ENCODE measurements around the gene KRT14.

DNA sequence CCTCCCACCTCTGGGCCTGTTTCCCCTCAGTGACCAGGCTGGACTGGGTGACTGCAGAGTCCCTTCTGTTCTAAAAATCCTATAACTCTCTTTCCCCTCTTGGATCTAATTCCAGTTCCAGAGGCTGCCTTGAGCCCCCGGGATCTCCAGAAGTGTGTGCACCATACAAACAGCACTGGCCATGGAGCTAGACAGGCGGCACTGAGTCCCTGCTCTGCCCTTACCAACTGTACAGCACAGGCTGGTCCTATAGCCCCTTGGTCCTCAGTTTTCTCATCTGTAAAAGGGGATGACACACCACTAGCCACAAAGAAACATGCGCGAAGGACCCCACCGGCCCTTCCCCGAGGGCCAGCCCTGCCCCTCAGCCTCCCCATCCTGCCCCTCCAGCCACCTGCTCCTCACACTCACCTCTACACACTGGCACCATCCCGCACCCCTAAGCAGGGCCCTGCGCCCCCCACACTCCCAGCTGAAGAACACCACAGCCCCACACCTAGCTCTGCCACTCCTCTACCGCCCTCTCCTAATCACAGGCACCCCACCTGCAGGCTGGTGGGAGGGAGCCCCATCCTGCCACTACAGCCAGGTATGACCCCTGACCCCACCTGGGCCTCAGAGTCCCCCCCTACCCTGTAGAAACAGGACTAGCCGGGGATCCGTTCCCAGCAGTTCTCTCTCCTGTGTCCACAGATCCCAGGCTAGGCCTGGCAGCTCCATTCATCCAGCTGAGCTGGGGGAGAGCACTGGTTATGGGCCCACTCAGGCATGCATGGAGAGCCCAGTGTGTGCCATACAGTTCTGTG lies 26.8 kb upstream of the KRT14 start:
- TF ChIP-seq, protein P1, sequence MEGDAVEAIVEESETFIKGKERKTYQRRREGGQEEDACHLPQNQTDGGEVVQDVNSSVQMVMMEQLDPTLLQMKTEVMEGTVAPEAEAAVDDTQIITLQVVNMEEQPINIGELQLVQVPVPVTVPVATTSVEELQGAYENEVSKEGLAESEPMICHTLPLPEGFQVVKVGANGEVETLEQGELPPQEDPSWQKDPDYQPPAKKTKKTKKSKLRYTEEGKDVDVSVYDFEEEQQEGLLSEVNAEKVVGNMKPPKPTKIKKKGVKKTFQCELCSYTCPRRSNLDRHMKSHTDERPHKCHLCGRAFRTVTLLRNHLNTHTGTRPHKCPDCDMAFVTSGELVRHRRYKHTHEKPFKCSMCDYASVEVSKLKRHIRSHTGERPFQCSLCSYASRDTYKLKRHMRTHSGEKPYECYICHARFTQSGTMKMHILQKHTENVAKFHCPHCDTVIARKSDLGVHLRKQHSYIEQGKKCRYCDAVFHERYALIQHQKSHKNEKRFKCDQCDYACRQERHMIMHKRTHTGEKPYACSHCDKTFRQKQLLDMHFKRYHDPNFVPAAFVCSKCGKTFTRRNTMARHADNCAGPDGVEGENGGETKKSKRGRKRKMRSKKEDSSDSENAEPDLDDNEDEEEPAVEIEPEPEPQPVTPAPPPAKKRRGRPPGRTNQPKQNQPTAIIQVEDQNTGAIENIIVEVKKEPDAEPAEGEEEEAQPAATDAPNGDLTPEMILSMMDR (conservative IDR thresholded peaks at IDR 0.05; ENCODE audit: low read depth in 2 of 2), result no peak
- no peak for TF ChIP-seq POLR2AphosphoS5 (IDR thresholded peaks at IDR 0.05; ENCODE audit: low read depth)
- TF ChIP-seq, protein P2, sequence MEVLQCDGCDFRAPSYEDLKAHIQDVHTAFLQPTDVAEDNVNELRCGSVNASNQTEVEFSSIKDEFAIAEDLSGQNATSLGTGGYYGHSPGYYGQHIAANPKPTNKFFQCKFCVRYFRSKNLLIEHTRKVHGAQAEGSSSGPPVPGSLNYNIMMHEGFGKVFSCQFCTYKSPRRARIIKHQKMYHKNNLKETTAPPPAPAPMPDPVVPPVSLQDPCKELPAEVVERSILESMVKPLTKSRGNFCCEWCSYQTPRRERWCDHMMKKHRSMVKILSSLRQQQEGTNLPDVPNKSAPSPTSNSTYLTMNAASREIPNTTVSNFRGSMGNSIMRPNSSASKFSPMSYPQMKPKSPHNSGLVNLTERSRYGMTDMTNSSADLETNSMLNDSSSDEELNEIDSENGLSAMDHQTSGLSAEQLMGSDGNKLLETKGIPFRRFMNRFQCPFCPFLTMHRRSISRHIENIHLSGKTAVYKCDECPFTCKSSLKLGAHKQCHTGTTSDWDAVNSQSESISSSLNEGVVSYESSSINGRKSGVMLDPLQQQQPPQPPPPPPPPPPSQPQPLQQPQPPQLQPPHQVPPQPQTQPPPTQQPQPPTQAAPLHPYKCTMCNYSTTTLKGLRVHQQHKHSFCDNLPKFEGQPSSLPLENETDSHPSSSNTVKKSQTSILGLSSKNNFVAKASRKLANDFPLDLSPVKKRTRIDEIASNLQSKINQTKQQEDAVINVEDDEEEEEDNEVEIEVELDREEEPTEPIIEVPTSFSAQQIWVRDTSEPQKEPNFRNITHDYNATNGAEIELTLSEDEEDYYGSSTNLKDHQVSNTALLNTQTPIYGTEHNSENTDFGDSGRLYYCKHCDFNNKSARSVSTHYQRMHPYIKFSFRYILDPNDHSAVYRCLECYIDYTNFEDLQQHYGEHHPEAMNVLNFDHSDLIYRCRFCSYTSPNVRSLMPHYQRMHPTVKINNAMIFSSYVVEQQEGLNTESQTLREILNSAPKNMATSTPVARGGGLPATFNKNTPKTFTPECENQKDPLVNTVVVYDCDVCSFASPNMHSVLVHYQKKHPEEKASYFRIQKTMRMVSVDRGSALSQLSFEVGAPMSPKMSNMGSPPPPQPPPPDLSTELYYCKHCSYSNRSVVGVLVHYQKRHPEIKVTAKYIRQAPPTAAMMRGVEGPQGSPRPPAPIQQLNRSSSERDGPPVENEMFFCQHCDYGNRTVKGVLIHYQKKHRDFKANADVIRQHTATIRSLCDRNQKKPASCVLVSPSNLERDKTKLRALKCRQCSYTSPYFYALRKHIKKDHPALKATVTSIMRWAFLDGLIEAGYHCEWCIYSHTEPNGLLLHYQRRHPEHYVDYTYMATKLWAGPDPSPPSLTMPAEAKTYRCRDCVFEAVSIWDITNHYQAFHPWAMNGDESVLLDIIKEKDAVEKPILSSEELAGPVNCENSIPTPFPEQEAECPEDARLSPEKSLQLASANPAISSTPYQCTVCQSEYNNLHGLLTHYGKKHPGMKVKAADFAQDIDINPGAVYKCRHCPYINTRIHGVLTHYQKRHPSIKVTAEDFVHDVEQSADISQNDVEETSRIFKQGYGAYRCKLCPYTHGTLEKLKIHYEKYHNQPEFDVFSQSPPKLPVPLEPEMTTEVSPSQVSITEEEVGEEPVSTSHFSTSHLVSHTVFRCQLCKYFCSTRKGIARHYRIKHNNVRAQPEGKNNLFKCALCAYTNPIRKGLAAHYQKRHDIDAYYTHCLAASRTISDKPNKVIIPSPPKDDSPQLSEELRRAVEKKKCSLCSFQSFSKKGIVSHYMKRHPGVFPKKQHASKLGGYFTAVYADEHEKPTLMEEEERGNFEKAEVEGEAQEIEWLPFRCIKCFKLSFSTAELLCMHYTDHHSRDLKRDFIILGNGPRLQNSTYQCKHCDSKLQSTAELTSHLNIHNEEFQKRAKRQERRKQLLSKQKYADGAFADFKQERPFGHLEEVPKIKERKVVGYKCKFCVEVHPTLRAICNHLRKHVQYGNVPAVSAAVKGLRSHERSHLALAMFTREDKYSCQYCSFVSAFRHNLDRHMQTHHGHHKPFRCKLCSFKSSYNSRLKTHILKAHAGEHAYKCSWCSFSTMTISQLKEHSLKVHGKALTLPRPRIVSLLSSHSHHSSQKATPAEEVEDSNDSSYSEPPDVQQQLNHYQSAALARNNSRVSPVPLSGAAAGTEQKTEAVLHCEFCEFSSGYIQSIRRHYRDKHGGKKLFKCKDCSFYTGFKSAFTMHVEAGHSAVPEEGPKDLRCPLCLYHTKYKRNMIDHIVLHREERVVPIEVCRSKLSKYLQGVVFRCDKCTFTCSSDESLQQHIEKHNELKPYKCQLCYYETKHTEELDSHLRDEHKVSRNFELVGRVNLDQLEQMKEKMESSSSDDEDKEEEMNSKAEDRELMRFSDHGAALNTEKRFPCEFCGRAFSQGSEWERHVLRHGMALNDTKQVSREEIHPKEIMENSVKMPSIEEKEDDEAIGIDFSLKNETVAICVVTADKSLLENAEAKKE (CRISPR knock-in tag; IDR thresholded peaks at IDR 0.05), result no peak
- TF ChIP-seq EZH2 (IDR thresholded peaks at IDR 0.05; ENCODE audit: low read depth, unreplicated experiment), result no peak
- TF ChIP-seq REST (IDR thresholded peaks at IDR 0.05; ENCODE audit: unreplicated experiment), result no peak
- no peak for TF ChIP-seq CREB1 (CRISPR knock-in tag; IDR thresholded peaks at IDR 0.05; ENCODE audit: low read depth)
- TF ChIP-seq STAT1 (IDR thresholded peaks at IDR 0.05; ENCODE audit: unreplicated experiment), result no peak
- no peak for TF ChIP-seq ETS1 (IDR thresholded peaks at IDR 0.05)
- no peak for TF ChIP-seq NANOG (IDR thresholded peaks at IDR 0.05; ENCODE audit: borderline replicate concordance)
- TF ChIP-seq EZH2phosphoT487 (IDR thresholded peaks at IDR 0.05; ENCODE audit: unreplicated experiment), result no peak
- no peak for TF ChIP-seq JUNB (IDR thresholded peaks at IDR 0.05; ENCODE audit: unreplicated experiment)
- TF ChIP-seq ZNF114 (CRISPR knock-in tag; IDR thresholded peaks at IDR 0.05), result no peak
- no peak for TF ChIP-seq ZNF331 (CRISPR knock-in tag; IDR thresholded peaks at IDR 0.05; ENCODE audit: low read depth)
